NCI-H1092 (cell line): Measurements from ENCODE around the gene PRKAR1B.

Experiments
- DNase-seq: peaks from one replicate; lab custom pipeline; 2025; lab: John Stamatoyannopoulos, UW

Gene PRKAR1B

DNA sequence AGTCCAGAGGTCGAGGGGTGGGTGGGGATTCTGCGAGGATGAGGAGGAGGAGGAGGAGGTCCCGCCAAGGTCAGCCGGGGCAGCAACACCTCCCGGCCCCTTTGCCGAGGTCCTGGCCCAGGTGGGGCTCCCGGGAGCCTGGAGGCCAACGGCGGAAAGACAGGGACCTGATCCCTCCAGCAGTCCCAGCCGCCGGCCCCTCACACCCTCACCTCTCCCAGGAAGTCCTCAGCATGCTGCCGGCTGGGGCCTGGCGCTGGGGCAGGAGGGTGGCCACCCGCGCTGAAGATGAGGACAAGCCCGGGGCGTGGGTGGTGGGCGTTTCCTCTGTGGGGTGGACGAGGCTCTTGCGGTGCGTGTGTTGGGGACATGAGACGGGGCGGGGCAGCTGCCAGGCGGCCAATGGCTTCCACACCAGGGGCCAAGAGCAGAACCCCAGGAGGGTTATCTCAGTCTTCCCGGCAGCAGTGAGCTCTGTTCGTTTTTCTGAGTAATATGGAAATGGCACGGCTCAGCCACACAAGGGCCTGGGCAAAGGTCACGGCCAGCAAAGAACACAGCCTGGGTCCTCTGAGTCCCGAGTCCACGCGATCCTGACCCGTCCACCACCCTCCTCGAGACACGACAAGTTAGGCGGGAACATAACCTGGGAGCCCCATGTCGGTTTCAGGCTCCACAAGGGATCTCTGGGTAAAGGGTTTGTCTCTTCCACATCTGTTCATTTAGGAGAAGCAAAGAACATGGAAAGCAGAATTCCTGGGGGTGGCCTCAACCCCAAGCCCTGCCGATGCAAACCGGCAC, 124.5 kb downstream of the PRKAR1B start:
- DNase-seq, result no peak

- no peak for DNase-seq
These were observed 125.3 kb downstream of the PRKAR1B start for GRCh38 chr7:601595-602340.

DNA sequence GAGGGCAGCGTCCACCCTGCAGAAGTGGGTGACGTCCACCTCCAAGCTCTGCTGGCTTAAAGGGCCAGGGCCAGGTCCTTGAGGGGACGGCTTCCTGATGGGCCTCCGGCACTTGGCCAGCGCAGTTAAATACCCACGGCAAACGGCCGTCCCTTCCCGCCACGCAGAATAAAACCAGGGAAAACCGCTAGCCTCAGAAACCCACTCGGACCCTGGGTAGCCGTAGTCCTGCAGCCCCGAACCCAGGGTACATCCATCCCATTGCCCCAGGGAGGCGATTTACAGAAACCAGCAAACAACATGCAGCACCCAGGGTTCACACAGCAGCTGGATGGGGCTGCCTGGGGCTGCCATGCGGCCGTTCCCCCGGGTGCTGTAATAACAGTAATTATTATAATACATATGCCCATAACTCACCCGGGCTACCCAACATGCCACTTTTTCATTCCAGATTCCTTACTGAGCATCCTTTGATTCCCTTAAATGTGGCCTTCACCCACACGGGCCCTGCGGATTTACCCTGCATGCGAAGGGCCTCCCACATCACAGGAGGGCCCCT, 126.0 kb downstream of the PRKAR1B start:
- no peak for DNase-seq

DNA sequence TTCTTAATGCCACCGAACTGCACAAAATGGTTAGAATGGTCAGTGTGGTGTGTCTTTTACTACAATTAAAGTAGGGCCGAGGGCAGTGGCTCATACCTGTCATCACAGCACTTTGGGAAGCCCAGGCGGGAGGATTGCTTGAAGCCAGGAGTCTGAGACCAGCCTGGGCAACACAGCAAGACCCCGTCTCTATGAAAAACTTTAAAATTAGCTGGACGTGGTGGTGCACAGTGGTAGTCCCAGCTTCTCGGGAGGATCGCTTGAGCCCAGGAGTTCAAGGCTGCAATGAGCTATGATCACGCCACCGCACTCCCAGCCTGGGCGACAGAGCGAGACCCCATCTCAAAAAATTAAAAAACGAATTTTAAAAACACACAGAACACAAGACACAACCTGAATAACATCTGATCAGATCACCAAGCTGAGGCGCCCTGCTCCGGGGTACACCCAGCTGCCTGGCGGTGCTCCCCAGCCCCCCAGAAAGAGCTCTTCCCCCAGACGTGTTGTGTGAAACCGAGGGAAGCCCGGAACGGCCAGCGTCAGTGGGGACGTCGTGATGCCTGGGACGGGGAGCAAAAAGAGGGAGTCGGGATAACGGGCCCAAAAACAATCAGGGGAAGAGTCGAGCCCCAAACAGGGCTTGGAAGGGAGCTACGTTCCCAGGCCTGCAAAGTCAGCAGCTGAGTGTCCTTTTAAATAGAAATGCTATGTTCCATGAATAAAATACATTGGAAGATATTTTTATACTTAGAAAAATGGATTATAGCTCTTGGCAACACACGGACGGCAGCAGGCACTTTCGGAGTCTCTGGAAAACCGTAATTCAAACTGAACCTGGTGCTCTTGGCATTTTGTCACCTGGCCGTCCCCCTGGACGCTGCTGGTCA, 126.7 kb downstream of the PRKAR1B start:
- no peak for DNase-seq

DNA sequence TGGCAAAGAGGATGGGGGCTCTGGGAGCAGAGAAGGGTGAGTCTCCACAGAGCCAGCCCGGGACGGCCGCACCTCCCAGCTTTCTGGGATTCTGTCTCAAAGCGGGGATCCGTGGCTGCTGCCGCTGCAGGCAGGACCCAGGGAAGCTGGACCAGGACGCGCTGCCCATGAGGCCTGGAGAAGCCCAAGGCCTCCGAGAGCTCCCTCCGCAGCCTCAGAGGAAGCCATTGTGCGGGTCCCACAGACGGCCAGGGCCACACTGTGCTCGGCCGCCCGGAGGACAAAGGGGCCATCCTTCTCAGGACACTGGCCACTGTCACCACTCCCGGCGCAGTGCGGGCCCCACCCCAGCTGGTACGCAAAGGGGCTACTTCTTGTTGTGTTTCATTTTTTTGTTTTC, 128.2 kb downstream of the PRKAR1B start:
- no peak for DNase-seq

- DNase-seq, result no peak
These were observed 129.5 kb downstream of the PRKAR1B start for GRCh38 chr7:597348-598178.

DNA sequence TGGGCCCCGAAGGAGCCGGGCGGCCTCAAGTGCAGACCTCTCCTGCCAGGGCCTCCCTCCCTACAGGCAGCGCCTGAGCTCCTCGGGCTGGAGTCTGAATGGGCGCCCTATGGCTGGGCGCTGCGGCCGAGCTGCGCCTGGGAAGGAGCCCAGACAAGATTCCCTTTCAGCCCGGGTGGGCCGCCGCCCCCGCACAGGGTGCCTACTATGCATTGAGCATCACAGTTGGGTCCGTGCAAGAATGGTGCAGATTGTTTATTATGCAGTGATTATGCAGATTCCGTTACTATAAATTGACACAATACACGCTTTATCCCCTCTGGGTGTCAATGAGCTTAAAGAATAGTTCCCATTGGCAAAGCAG, 130.3 kb downstream of the PRKAR1B start:
- DNase-seq, result no peak

DNA sequence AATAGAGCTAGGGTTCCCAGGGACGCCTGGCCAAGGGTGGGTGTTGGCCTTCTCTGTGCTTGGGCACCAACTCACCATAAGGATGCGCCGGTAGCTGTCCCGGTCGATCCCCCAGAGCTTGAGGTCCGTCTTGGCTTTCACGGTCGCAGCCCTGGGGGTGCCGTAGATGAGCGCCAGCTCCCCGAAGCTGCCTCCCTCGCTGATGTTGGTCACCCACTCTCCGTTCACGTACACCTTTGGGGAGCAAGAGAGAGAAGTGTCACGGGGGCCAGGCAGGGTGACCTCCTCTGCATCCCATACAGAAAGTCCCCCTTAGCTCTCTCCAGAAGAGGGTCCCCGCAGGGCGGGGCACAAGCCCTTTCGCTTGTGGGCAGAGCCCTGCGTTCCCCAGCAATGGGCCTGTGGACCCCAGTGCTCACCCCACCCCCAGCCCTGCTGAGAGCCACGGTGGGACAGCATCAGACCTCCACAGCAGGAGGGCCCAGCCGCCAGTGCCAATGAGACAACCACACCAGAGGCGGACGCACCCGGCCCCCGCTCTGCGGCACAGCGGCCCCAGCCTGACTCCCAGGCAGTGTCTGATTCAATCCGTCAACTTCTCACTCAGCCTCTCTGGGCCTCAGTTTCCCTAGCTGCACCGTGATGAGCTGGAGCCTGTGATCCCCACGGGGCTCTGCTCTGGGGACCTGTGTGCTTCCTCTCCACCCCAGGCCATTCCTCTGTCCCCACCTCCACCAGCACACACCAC, 130.8 kb downstream of the PRKAR1B start:
- DNase-seq, result no peak

DNA sequence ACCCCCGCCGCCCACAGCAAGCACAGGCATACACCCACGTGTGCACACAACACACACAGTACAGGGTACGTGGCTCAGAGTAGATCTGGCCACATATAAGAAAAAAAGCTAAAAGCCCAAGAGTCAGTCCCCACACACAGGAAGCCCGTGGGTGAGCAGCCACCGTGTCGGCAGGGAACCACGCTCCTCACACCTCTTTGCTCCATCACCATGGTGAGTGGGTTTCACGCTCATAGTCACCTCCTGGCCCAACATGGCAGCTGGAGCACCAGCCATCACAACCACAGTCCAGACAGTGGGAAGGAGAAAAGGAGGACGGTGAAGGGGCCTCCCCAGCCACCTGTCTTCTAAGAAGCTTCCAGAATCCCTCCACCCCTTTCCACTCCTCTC, 131.5 kb downstream of the PRKAR1B start:
- no peak for DNase-seq

DNA sequence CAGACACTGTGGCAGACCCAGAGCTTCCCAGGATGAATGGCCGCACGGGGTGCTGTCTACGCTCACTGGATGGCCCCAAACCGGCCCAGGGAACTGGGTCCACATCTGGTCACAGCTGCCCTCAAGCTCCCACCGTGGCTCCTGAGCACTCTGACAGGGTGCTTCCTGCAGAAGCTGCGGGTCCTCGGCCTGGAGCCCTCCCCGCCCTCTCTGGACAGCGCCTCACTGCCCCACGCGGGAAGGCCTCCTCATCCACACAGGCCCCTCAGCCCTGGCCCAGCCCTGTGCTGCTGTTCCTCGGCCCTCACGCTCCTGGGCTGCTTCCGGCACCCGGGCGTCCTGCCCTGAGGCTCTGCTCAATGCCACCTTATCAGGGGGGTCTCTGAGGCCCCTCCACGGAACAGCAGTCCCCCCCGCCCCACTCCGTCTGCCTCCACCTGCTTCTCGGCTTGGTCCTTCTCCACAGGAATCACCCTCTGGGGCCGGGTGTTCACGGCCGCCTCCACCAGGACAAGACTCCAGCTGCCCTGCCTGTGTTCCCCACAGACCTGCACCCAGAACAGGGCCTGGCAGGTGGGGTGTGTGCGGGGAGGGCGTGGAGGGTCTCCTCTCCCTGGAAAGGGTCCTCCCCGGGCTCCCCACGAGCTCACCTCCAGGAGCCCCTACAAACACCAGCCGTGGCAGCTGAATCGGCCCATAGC, 132.0 kb downstream of the PRKAR1B start:
- DNase-seq, result no peak

DNA sequence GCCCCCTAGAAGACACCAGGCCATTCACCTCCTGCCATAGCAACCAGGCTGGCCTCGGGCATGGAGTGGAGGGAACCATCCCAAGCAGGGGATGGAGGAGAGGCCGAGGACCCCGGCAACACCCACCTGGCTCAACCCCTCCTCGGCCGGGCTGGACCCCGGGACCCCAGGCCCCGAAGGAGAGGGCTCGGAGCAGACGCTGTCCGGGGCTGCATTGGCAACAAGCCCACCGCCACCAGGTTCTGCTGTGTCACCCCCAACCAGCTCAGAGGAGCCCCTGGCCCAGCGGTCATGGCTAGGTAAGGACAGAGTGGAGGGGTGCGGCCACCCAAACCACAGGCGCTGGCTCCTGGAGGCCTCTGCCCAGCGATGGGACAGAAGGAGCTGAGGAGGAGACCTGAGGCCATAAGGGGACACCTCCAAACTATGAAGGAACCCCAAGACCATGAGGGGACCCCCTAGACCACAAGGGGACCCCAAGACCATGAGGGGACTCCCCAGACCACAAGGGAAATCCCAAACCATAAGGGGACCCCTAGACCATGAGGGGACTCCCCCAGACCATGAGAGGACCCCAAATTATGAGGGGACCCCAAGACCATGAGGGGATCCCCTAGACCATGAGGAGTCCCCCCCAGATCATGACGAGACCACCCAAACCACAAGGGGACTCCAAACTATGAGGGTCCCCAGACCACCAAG, 132.7 kb downstream of the PRKAR1B start:
- no peak for DNase-seq

DNA sequence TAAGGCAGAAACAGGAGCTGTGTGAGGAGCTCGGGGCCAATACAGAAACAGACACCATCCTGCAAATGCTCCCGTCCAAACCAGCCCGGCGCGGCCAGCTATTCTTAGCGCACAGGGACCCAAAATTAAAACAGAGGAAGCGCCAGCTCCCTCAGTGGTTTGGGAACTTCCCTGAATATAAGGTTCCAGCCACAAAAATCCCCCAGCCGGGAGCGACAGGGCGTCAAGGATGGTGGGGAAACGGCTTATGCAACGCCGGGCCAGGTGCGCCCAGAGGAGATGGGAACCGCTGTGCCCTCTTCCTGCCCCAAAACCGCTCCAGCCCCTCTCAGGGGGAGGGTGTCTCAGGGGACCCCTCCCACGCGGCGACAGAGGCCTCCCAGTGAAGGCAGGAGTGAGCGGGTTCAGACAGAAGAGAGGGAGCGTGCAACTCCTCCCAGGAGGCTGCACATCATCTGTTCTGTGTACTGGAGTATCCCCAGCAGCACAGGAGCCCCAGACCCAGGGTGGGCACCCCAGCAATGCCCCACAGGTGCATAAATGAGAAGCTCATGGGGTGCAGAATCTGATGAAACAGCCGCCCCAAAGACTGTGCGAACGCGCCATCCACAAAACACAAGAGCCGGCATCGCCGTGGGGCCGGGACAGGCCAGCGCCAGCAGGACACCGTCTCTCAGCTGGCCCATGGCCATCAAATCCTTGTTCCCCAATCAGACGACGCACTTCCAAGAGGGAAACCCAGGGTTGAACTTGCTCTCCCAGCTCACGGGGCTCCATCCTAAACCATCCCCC, 133.6 kb downstream of the PRKAR1B start:
- DNase-seq, result no peak

DNA sequence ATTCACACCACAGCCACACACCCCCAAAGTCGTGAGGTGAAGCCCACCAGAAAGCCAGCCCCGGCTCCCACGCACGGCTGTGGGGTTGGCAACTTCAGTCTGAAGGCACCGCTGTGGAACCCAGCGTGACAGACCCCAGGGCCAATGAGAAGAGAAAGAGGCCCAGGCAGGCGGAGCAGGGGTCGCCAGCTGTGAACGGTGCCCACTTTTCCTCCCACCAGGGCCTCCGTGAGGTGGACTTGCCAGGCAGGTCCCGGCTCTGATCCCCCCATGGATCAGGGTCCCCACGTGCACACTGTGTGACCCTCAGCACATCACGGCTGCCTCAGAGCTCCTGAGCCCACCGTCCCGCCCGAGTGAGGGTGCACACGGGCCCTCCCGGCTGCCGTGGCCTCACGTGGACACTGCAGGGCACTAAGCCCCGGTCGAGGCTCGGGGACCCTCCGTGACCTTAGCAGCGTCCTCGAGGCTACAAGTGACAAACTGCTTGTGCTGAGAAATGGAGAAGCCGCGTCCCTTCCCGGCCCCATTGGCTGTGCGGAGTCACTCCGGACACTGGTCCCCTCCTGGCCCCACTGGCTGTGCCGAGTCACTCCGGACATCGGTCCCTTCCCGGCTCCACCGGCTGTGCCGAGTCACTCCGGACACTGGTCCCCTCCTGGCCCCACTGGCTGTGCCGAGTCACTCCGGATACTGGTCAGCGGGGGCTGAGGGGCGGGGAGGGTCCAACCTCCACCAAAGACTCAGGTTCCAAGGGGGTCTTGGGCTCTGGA, 135.0 kb downstream of the PRKAR1B start:
- no peak for DNase-seq

DNA sequence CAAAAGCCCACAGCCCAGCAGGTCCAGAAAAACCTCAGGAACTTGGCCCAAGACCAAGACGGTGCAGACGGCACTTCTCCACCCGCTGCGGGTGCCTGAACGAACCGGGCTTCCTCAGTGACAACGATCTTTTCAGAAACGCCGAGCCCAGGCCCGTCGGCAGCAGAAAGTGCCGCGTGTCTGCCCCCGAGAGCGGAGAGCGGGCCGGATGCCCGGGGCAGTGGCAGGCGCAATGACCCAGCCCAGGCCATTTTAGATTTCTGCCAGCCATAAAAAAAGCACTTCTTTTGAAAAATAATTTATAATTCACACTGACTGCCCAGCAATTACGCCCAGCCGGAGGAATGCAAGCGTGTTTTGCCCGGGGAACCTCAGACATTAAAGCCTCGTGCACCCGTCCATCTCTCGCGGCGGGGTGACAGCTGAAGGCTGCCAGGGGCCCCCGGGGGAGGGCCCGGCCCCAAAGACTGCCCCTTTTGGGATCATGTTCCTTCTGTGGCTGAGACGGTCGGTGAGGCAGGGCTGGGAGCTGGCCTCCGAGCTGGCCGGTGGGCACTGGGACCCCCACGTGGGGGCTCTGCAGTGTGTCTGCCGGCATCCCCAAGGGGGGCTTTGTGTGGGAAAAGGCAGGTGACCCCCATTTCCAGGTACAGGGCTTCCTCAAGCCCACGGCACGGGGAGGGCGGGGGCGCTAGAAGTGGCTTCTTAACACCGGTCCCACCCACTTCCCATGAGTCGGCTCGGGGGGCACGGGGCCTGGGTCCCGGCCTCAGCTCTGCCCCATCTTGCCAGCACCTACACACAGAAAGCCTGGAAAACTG, 136.1 kb downstream of the PRKAR1B start:
- DNase-seq, result no peak

DNA sequence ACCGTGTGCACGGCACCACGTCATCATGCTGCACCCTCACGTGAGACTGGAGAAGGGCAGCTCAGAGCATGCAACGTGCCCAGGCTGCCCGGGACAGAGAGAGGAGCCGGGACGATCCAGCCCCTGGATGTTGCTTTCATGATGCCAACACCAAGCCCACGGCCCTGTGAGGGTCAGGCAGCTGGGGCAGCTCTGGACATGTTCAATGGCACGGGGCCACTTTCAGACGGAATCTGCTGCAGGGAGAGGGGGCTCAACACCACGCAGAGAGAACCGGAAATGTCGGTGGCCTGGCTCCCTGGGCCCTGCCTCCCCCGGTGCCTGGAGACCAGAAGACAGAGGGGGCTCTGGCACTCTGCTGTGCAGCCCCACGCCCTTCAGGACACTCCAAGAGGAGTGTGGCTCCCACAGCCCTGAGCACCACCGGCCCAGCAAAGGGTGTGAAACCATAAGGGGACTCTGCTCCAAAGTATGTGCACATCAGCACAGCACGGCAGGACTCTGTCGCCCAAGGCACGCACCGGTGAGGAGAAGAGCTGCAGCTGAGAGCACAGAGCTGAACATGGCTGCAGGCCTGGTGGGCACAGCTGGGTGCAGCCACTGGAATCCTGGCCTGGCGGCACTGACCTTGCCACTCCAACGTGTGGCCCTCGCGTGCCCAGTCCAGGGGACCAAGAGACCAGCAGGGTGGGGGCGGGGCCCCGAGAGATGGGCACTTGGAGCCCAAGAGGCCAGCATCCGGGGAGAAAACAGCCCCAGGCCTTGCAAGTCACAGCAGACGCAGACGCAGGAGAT, 137.1 kb downstream of the PRKAR1B start:
- no peak for DNase-seq

- DNase-seq, result no peak
These were observed 139.3 kb downstream of the PRKAR1B start for GRCh38 chr7:587767-588166.
